Thyroid gland (tissue), 4 donors: ENCODE data around the gene ARL8B. TPM values are rescaled to one million over a fixed set of nuclear protein-coding genes. Genes with fewer than 3 reads are reported as not detected.

Experiments
- DNase-seq, 2 donors: peaks; one replicate each; pipeline ENCODE4 v3.0.0-alpha.2; 2019
- H3K27ac ChIP-seq, 3 donors: fragments of 200-600 bp; sonication (generic); 1 replicate in 2 of 3; 2 replicates in 1 of 3; pipeline ENCODE4 v1.5.1; 2016 to 2019; ENCODE audit warnings: mild to moderate bottlenecking in 1 of 3, moderate library complexity in 1 of 3
- H3K27me3 ChIP-seq: fragments of 200-600 bp; sonication (generic); one replicate; pipeline ENCODE4 v1.5.1; 2019
- H3K36me3 ChIP-seq, 2 donors: fragments of 200-600 bp; sonication (generic); one replicate each; pipeline ENCODE4 v1.5.1; 2016 to 2019
- H3K4me1 ChIP-seq, 2 donors: fragments of 200-600 bp; sonication (generic); one replicate each; pipeline ENCODE4 v1.5.1; 2017 to 2019
- H3K4me3 ChIP-seq, 3 donors: fragments of 200-600 bp; sonication (generic); replicated peaks in 1 of 3; 1 replicate in 2 of 3; 2 replicates in 1 of 3; pipeline ENCODE4 v1.5.1; 2016; ENCODE audit warnings: mild to moderate bottlenecking in 1 of 3
- H3K9me3 ChIP-seq: fragments of 200-600 bp; sonication (generic); one replicate; pipeline ENCODE4 v1.5.1; 2017
- POLR2A ChIP-seq, 2 donors: fragments of 450-650 bp; IDR thresholded peaks; one replicate each; pipeline ENCODE4 v1.6.1; 2017; ENCODE audit warnings: antibody characterized with exemption in 2 of 2, mild to moderate bottlenecking in 2 of 2, moderate library complexity in 1 of 2
- WGBS, 2 donors: methylation state at CpG; one replicate each; pipeline ENCODE4 v1.1.5; 2017; 5-methylcytosine and 5-hydroxymethylcytosine counted together
- intact Hi-C: fragments of 100-400 bp; cut with DNase I; formaldehyde crosslinking; loops from one replicate; pipeline ENCODE4 v1.15.1; 2023
- small RNA-seq: library from RNA; depleted of rRNA; stranded (forward); fragments of <200 nt; gene quantifications from one replicate; pipeline ENCODE3, GENCODE V24; 2016
- total RNA-seq, 4 donors: library from RNA; depleted of rRNA; stranded (reverse); fragments of >200 nt; gene quantifications; one replicate each; pipeline ENCODE4 v1.2.3, GENCODE V29; 2016
- TF ChIP-seq, protein P1 (sequence below), 6 experiments: fragments of 200-600 bp in 3 of 6; fragments of 450-650 bp in 3 of 6; sonication (generic) in 3 of 6; IDR thresholded peaks; one replicate each; pipeline ENCODE4 v1.5.1; 2016 to 2019; ENCODE audit warnings: antibody characterized with exemption in 6 of 6, mild to moderate bottlenecking in 2 of 6, inconsistent platforms in 1 of 6, moderate library complexity in 1 of 6

Gene ARL8B
- total RNA-seq, 4 donors from 2014 or later = 51.2 to 75.9 (median 65.3) TPM

DNA sequence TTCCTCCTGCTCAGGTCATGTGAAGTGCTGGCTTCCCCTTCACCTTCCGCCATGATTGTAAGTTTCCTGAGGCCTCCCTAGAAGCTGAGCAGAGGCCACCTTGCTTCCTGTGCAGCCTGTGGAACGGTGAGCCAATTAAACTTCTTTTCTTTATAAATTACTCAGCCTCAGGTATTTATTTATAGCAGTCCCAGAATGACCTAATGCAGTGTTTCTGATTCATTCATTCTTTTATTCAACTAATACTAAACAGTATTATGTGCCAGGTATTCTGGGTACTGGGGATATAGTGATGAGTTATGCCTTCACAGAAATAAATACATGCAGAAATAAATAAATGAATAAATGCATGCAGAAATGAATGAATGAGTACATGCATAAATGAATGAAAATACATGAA lies 107.3 kb downstream of the ARL8B start:
- Histone ChIP-seq H3K27me3 (no peaks in the 10 kb centered on the region), H3K36me3 (no peaks in the 10 kb centered on the region), H3K4me1 (no peaks in the 10 kb centered on the region), H3K4me3 (no peak overlapping the region), H3K27ac (no peak overlapping the region), H3K9me3 (no peaks in the 10 kb centered on the region)
- intact Hi-C loops = no loop called here
- TF ChIP-seq POLR2A (IDR thresholded peaks at IDR 0.05) = no peak
- TF ChIP-seq, protein P1, sequence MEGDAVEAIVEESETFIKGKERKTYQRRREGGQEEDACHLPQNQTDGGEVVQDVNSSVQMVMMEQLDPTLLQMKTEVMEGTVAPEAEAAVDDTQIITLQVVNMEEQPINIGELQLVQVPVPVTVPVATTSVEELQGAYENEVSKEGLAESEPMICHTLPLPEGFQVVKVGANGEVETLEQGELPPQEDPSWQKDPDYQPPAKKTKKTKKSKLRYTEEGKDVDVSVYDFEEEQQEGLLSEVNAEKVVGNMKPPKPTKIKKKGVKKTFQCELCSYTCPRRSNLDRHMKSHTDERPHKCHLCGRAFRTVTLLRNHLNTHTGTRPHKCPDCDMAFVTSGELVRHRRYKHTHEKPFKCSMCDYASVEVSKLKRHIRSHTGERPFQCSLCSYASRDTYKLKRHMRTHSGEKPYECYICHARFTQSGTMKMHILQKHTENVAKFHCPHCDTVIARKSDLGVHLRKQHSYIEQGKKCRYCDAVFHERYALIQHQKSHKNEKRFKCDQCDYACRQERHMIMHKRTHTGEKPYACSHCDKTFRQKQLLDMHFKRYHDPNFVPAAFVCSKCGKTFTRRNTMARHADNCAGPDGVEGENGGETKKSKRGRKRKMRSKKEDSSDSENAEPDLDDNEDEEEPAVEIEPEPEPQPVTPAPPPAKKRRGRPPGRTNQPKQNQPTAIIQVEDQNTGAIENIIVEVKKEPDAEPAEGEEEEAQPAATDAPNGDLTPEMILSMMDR (IDR thresholded peaks at IDR 0.05) = no peak
- no peak for DNase-seq
- WGBS, 2 donors = 72 to 77% methylated on average over 2 of the region's 2 CpGs

Small RNA genes within 50 kb of the gene (small RNA-seq; reads per million reads assigned to genes)
- not detected for gene AC090955.1
- gene RF00019 = not detected

Other genes starting within 250 kb of the ARL8B start
- gene BHLHE40, start 142.9 kb upstream of the ARL8B start, total RNA-seq = 10 to 100 TPM; 13.1 to 28.5 (median 20.2) TPM
- gene EDEM1, start 65.4 kb downstream of the ARL8B start, total RNA-seq = 10 to 100 TPM; 26.1 to 58.4 (median 43.0) TPM